ENCODE data around the gene FOXL1. TPM values are rescaled to one million over a fixed set of nuclear protein-coding genes. Genes with fewer than 3 reads are reported as not detected.

FOXL1 gene
- polyA plus RNA-seq, 2 of the 4 experiments (the other 2 are of a cell fraction): 0.48 to 0.70 TPM

- H3K4me3 ChIP-seq: no peak overlapping the region
- TF ChIP-seq KDM1A (IDR thresholded peaks at IDR 0.05; ENCODE audit: low read depth): no peak
- TF ChIP-seq TFCP2L1 (CRISPR knock-in tag; IDR thresholded peaks at IDR 0.05): no peak
- TF ChIP-seq MAFK (IDR thresholded peaks at IDR 0.05; ENCODE audit: partially characterized antibody): no peak
- TF ChIP-seq HOXB13 (CRISPR knock-in tag; IDR thresholded peaks at IDR 0.05; ENCODE audit: low read depth): no peak
- no peak for TF ChIP-seq RAD21 (conservative IDR thresholded peaks at IDR 0.05 in 1 of 2, IDR thresholded peaks at IDR 0.05 in 1 of 2)
- DNase-seq (ENCODE audit: low read depth in 1 of 2, low spot score in 1 of 2) (no peak), FAIRE-seq (no peak), ATAC-seq (no peak)
- peaks cover 28% of the 10 kb centered on the region for H3K4me1 ChIP-seq
- POLR2A ChIA-PET: no interaction called here
- H3K4me2 ChIP-seq: no peak overlapping the region
- WGBS (ENCODE audit: missing lambda C conversion rate): 77% methylated on average over 4 of the region's 4 CpGs
- no peaks in the 10 kb centered on the region for H3K9me3 ChIP-seq
- CTCF ChIA-PET: interaction anchor here (1.4 kb wide), 1 partner anchor 13 kb away, joined by 4 read pairs; no protein-coding TSS in a partner anchor
- no peak overlapping the region; a peak in 1 of 6 replicates for H3K27ac ChIP-seq
These were observed 3.1 kb downstream of the FOXL1 start for GRCh38 chr16:86581458-86581857.

DNA sequence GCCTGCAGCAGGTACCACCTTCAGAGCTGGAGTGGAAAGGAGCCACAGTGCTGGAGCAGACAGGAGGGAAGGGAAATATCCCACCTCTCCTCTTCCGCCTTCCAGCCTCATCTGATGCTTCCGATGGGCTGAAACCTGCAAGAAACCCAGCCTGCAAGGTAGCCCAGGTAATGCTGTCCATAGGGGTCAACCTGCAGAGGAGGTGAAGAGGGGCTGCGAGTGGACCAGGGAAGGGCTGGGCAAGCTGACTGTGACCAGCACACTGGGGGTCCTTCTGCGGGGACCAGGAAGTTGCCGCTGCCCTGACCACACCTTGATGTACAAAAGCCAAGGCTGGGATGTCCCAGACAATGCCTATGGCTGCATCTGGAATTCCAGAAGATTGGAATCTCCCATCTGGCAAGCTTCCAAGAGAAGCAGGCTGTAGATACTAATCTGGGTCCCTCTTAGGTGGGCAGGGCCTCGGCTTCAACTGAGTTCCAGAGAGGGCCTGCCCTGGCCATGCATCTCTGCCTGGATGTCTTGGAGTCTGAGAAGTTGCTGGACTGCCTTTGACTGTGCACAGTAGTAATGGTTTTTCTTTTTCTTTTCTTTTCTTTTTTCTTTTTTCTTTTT, 5.8 kb downstream of the FOXL1 start:
- Histone ChIP-seq H3K4me2 (peak overlapping the region; percentile 39), H3K4me1 (peaks cover 33% of the 10 kb centered on the region), H3K4me3 (no peak overlapping the region), H3K9me3 (no peaks in the 10 kb centered on the region), H3K27ac (peak overlapping the region; percentile 55 to 68)
- peak in 1 of 2 experiments; percentile 61; a peak in 3 of 6 replicates for ATAC-seq
- TF ChIP-seq CHD2 (IDR thresholded peaks at IDR 0.05; ENCODE audit: low read length, partially characterized antibody): no peak
- 74% methylated on average over 6 of the region's 6 CpGs for WGBS (ENCODE audit: missing lambda C conversion rate)
- no peak for FAIRE-seq
- ChIA-PET POLR2A (interaction anchor here (1.5 kb wide), 1 partner anchor 80 kb away, joined by 4 read pairs; no protein-coding TSS in a partner anchor), CTCF (interaction anchor here (0.6 to 2.6 kb wide), 7 partner anchors 15 to 695 kb away, joined by 3 to 10 read pairs (median 3); no protein-coding TSS in a partner anchor)
- DNase-seq (ENCODE audit: low read depth in 1 of 2, low spot score in 1 of 2): peak in 1 of 2 experiments; percentile 50

- H3K9me3 ChIP-seq: no peaks in the 10 kb centered on the region
- TF ChIP-seq E2F6 (IDR thresholded peaks at IDR 0.05; ENCODE audit: borderline replicate concordance, low read depth): peak; percentile 53; the same call in 1 of the 2 replicates
- TF ChIP-seq, protein P1, sequence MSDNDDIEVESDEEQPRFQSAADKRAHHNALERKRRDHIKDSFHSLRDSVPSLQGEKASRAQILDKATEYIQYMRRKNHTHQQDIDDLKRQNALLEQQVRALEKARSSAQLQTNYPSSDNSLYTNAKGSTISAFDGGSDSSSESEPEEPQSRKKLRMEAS (IDR thresholded peaks at IDR 0.05): peak; percentile 72
- TF ChIP-seq, protein P2, sequence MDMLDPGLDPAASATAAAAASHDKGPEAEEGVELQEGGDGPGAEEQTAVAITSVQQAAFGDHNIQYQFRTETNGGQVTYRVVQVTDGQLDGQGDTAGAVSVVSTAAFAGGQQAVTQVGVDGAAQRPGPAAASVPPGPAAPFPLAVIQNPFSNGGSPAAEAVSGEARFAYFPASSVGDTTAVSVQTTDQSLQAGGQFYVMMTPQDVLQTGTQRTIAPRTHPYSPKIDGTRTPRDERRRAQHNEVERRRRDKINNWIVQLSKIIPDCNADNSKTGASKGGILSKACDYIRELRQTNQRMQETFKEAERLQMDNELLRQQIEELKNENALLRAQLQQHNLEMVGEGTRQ (IDR thresholded peaks at IDR 0.05): 0 out of 2 replicates have a peak, but pooled peaks have one; percentile 12
- no peak for TF ChIP-seq ZFP36 (IDR thresholded peaks at IDR 0.05; ENCODE audit: borderline replicate concordance, partially characterized antibody)
- ATAC-seq: peak; percentile 51 to 73; a peak in 4 of 6 replicates
- ChIA-PET POLR2A (no interaction called here), CTCF (interaction anchor here (0.6 to 1.4 kb wide), 6 partner anchors 21 to 694 kb away, joined by 3 to 7 read pairs (median 3); no protein-coding TSS in a partner anchor)
- no peak overlapping the region for H3K4me3 ChIP-seq
- no peak for FAIRE-seq
- peak overlapping the region; percentile 55 to 68 for H3K27ac ChIP-seq
- peaks cover 41% of the 10 kb centered on the region for H3K4me1 ChIP-seq
- peak in 1 of 2 experiments; percentile 54 for DNase-seq (ENCODE audit: low read depth in 1 of 2, low spot score in 1 of 2)
- WGBS (ENCODE audit: missing lambda C conversion rate): 34% methylated on average over 12 of the region's 12 CpGs
- peak overlapping the region; percentile 39 for H3K4me2 ChIP-seq
These were observed 6.7 kb downstream of the FOXL1 start for GRCh38 chr16:86584726-86585721.

DNA sequence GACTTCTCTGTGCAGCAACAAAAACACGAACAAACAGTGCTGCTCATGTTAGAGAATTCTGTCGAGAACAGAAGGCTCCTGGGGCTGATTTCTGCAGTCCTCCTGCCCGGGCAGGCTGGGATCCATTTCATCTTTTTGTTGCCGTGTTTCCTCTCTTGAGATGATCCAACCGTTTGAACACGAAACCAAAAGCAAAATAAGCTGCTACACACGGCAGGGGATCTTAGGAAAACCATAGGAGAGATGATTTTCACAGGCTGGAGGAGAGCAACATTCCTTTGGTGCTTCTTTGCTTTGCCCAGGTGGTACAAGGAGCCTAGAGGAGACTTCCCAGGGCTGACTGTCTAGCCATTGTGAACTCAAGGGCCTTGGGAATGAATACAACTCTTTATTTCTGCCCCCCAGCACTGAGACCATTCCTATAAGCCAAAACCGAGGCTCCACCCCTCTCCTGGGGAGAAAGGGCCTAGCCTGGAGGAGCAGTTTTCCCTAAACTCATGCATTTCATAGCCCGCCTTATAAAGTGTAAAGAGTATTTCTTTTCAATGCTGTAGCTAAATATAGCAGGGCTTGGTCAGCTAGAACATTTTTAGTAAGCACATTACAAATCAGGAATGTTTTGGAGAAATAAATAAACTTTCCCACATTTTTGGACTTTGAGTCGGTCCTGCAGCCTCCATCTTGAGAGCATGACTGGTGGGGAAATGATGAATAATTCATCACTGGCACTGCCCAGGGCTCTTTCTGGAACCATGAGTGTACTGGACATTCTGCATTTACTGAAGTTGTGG, 7.7 kb downstream of the FOXL1 start:
- peak overlapping the region; percentile 39 for H3K4me2 ChIP-seq
- ChIA-PET CTCF (interaction anchor here (0.7 kb wide), 1 partner anchor 417 kb away, joined by 3 read pairs; no protein-coding TSS in a partner anchor), POLR2A (no interaction called here)
- H3K4me3 ChIP-seq: no peak overlapping the region
- 60% methylated on average over 10 of the region's 10 CpGs for WGBS (ENCODE audit: missing lambda C conversion rate)
- DNase-seq (ENCODE audit: low read depth in 1 of 2, low spot score in 1 of 2) (no peak), FAIRE-seq (no peak), ATAC-seq (no peak)
- no peaks in the 10 kb centered on the region for H3K9me3 ChIP-seq
- peak overlapping the region; percentile 55 to 68 for H3K27ac ChIP-seq
- H3K4me1 ChIP-seq: peaks cover 51% of the 10 kb centered on the region
- TF ChIP-seq, protein P3, sequence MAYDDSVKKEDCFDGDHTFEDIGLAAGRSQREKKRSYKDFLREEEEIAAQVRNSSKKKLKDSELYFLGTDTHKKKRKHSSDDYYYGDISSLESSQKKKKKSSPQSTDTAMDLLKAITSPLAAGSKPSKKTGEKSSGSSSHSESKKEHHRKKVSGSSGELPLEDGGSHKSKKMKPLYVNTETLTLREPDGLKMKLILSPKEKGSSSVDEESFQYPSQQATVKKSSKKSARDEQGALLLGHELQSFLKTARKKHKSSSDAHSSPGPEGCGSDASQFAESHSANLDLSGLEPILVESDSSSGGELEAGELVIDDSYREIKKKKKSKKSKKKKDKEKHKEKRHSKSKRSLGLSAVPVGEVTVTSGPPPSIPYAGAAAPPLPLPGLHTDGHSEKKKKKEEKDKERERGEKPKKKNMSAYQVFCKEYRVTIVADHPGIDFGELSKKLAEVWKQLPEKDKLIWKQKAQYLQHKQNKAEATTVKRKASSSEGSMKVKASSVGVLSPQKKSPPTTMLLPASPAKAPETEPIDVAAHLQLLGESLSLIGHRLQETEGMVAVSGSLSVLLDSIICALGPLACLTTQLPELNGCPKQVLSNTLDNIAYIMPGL (CRISPR knock-in tag; IDR thresholded peaks at IDR 0.05; ENCODE audit: borderline replicate concordance): no peak
- no peak for TF ChIP-seq SMC3 (IDR thresholded peaks at IDR 0.05)
- TF ChIP-seq PHF8 (IDR thresholded peaks at IDR 0.05; ENCODE audit: borderline replicate concordance, low read depth): no peak
- TF ChIP-seq CHD4 (IDR thresholded peaks at IDR 0.05; ENCODE audit: borderline replicate concordance): no peak
- TF ChIP-seq FOSL2 (IDR thresholded peaks at IDR 0.05): no peak
- TF ChIP-seq FOSL2 (CRISPR knock-in tag; IDR thresholded peaks at IDR 0.05): no peak
- no peak for TF ChIP-seq ESRRA (IDR thresholded peaks at IDR 0.05; ENCODE audit: borderline replicate concordance, low read length)
- TF ChIP-seq HOXA7 (CRISPR knock-in tag; IDR thresholded peaks at IDR 0.05): no peak
- no peak for TF ChIP-seq SREBF2 (IDR thresholded peaks at IDR 0.05)
- TF ChIP-seq HES2 (IDR thresholded peaks at IDR 0.05): no peak
- no peak for TF ChIP-seq BHLHE40 (IDR thresholded peaks at IDR 0.05; ENCODE audit: low read depth, low read length)
- no peak for TF ChIP-seq HDAC2 (IDR thresholded peaks at IDR 0.05)
